ENCODE data around the gene VWA3B. TPM values are rescaled to one million over a fixed set of nuclear protein-coding genes. Genes with fewer than 3 reads are reported as not detected.
"Not testable (repeated sequence)": the region's sequence is repeated elsewhere in the genome, so short reads cannot be mapped to it uniquely, and the experiment has no call there.

VWA3B gene
- total RNA-seq, 2 donors from 2014 or later: 1.8 to 3.2 TPM

DNA sequence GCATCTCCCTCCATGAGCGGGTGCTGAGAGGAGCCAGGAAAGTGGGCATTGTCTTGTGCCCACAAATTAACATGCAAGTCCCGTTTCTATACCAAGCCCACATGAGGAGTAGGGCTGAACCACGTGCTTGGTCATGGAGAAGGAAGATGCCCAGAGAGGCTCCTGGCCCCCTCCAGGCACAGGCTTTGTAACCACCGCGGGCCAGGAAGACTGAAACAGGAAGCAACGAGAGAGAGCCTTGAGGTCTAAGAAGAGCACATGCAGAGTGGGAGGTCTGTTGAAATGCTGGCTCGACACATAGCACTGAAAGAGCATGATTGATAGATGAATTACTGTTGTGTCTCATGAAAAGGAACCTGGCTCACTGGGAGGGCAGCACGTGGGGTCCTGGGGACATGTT is 36.3 kb downstream of the VWA3B start:
- Histone ChIP-seq H3K27me3 (no peaks in the 10 kb centered on the region), H3K4me3 (no peak overlapping the region), H3K9ac (ENCODE audit: low read depth in 2 of 2, low read length in 2 of 2) (no peak overlapping the region), H3K9me3 (no peaks in the 10 kb centered on the region), H3K36me3 (no peaks in the 10 kb centered on the region), H3K27ac (no peak overlapping the region), H3K4me1 (no peaks in the 10 kb centered on the region)
- intact Hi-C loops (cut with DNase I): no loop called here
- DNase-seq: no peak
- TF ChIP-seq, protein P1, sequence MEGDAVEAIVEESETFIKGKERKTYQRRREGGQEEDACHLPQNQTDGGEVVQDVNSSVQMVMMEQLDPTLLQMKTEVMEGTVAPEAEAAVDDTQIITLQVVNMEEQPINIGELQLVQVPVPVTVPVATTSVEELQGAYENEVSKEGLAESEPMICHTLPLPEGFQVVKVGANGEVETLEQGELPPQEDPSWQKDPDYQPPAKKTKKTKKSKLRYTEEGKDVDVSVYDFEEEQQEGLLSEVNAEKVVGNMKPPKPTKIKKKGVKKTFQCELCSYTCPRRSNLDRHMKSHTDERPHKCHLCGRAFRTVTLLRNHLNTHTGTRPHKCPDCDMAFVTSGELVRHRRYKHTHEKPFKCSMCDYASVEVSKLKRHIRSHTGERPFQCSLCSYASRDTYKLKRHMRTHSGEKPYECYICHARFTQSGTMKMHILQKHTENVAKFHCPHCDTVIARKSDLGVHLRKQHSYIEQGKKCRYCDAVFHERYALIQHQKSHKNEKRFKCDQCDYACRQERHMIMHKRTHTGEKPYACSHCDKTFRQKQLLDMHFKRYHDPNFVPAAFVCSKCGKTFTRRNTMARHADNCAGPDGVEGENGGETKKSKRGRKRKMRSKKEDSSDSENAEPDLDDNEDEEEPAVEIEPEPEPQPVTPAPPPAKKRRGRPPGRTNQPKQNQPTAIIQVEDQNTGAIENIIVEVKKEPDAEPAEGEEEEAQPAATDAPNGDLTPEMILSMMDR (IDR thresholded peaks at IDR 0.05): no peak

DNA sequence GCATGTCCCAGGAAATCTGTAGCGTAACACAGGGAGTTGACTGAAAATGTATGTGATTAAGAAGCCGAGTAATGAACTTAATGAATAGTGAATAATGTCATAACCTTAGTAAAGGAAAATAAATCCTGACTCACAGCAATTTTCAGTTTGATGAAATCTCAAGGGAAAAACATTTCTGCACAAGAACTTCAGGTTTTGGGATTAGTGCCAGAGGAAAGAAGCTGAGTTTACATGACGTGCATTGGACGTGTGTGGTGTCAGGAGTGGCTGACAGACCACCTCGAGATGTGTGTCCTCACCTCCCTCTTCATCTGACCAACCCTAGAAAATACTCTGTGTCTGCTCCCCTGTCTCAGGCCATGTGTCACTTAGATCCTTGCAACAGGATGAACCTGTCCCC is 39.1 kb downstream of the VWA3B start:
- Histone ChIP-seq H3K27me3 (no peaks in the 10 kb centered on the region), H3K4me3 (no peak overlapping the region), H3K4me1 (no peaks in the 10 kb centered on the region), H3K27ac (no peak overlapping the region), H3K36me3 (no peaks in the 10 kb centered on the region), H3K9me3 (no peaks in the 10 kb centered on the region), H3K9ac (ENCODE audit: low read depth in 2 of 2, low read length in 2 of 2) (no peak overlapping the region)
- DNase-seq: no peak
- TF ChIP-seq, protein P1 (IDR thresholded peaks at IDR 0.05): no peak
- intact Hi-C loops (cut with DNase I): no loop called here

DNA sequence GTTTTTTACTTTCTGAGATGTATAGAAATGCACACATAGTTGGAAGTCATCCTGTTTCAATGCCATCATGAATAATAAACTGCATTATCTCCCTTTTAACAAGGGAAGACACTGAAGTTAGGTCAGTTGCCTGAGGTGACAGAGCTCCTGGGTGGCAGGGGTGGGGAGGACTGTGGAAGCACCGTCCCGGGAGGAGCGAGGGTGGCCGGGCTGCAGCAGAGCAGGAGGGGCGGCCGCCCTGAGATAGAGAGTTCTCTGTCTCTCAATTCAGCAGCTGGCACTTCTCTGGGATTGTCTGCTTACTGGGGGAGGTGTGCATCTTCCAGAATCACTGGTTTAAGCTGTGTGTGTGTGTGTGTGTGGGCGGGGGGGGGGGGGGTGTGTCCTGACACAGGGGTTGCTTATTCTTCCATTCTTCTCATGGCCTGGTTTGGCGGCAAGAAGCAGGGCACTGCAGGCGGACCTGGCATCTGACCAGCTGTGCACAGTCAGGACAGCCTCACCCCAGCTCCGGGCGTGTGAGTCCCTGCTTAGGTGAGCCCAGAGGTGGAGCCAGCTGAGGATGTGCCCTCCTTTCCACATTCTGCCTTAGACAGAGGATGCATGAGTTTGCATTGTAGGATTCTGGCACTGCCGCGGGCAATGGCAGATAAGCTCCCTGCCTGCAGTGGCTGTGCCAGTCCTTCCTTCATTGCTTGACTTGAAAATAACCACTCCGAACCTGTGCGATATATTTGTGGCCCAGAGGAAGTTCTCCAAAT is 40.4 kb downstream of the VWA3B start:
- no peaks in the 10 kb centered on the region for H3K27me3 ChIP-seq
- H3K4me3 ChIP-seq: no peak overlapping the region
- no peaks in the 10 kb centered on the region for H3K36me3 ChIP-seq
- TF ChIP-seq, protein P1 (IDR thresholded peaks at IDR 0.05): no peak
- no peak overlapping the region for H3K27ac ChIP-seq
- H3K9me3 ChIP-seq: no peaks in the 10 kb centered on the region
- intact Hi-C loops (cut with DNase I): no loop called here
- no peak overlapping the region for H3K9ac ChIP-seq (ENCODE audit: low read depth in 2 of 2, low read length in 2 of 2)
- DNase-seq: no peak
- H3K4me1 ChIP-seq: no peaks in the 10 kb centered on the region

DNA sequence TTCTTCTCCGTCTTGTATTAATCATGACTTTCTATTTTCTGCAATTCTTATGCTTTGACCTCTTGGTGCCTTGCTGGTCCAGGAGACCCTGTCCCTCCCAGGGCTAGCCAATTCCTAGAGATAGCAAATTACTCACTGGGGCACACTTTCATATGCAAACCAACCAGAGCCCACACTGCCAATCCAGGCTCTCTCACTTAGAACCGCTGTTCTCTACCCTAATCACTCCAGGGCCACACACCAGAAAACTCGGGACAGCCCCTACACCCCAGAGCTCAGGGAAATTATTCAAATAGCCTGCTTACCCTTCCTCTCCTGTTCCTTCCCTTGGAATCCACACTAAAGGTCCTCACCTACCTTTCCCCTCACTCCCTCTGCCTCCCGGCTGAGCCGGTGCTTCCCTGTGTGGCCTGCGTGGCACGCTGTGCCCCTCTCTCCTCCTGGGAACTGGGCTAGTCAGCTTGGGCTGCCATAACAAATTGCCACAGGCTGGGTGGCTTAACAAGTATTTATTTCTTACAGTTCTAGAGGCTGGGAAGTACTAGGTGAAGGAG is 41.7 kb downstream of the VWA3B start:
- no peaks in the 10 kb centered on the region for H3K9me3 ChIP-seq
- H3K27ac ChIP-seq: no peak overlapping the region
- no peak overlapping the region for H3K4me3 ChIP-seq
- H3K9ac ChIP-seq (ENCODE audit: low read depth in 2 of 2, low read length in 2 of 2): no peak overlapping the region
- intact Hi-C loops (cut with DNase I): no loop called here
- TF ChIP-seq, protein P1 (IDR thresholded peaks at IDR 0.05): no peak
- H3K4me1 ChIP-seq: no peaks in the 10 kb centered on the region
- no peaks in the 10 kb centered on the region for H3K27me3 ChIP-seq
- DNase-seq: no peak
- no peaks in the 10 kb centered on the region for H3K36me3 ChIP-seq

DNA sequence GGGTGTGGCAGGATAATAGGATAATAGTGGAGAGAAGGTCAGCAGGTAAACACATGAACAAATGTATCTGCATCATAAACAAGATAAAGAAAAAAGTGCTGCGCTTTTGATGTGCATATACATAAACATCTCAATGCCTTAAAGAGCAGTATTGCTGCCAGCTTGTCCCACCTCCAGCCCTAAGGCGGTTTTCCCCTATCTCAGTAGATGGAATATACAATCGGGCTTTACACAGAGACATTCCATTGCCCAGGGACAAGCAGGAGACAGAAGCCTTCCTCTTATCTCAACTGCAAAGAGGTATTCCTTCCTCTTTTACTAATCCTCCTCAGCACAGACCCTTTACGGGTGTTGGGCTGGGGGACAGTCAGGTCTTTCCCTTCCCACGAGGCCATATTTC is 43.1 kb downstream of the VWA3B start:
- H3K9ac ChIP-seq (ENCODE audit: low read depth in 2 of 2, low read length in 2 of 2); H3K36me3 ChIP-seq; DNase-seq; H3K4me1 ChIP-seq; H3K27me3 ChIP-seq; H3K27ac ChIP-seq; intact Hi-C loops (cut with DNase I); H3K4me3 ChIP-seq; H3K9me3 ChIP-seq: not testable (repeated sequence)

Measured in colonic mucosa (tissue), 4 donors.